ENCODE measurements around the gene ESR1. TPM values are rescaled to one million over a fixed set of nuclear protein-coding genes. Genes with fewer than 3 reads are reported as not detected.

The ESR1 gene
- total and polyA plus RNA-seq, 4 donors, result 0.05 to 16.1 (median 6.3) TPM

DNA sequence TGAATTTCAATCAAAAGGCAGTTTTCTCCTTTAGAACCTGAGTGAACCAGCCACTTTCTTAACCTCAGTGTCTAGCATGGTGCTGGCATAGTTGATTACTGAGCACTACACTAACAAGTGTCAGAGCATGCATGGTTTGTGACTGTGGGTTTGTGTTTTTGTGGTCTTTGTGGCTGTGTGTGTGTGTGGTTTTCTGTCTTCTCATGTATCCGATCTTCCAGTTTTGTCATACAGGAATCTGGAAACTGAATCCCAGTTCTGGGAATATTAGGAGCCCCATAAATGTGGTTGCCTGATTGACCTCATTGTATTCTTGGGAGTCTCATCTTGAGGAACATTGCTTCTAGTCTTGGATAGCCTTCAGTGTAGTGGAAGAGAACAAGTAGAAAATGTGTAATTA is 73.7 kb downstream of the ESR1 start:
- no peak overlapping the region for H3K9ac ChIP-seq (ENCODE audit: low read depth in 1 of 2, low read length in 2 of 2)
- peaks cover 4 to 17% (median 8%) of the 10 kb centered on the region in 4 donors for H3K36me3 ChIP-seq (ENCODE audit: control insufficient read depth in 4 of 4, insufficient read depth in 3 of 4, low read depth in 1 of 4, low read length in 3 of 4)
- 88% methylated on average over 1 of the region's 1 CpG for WGBS
- no peak for DNase-seq (ENCODE audit: low spot score)
- TF ChIP-seq MAX (IDR thresholded peaks at IDR 0.05) (no peak), TAF1 (conservative IDR thresholded peaks at IDR 0.05) (no peak), FOXA1 (IDR thresholded peaks at IDR 0.05) (no peak), FOXA2 (IDR thresholded peaks at IDR 0.05) (no peak), HNF4G (IDR thresholded peaks at IDR 0.05) (no peak), EGR1 (IDR thresholded peaks at IDR 0.05; ENCODE audit: low read depth in 2 of 2) (no peak), HNF4A (conservative IDR thresholded peaks at IDR 0.05) (no peak), RAD21 (IDR thresholded peaks at IDR 0.05) (no peak), ATF3 (IDR thresholded peaks at IDR 0.05) (no peak), NR2F2 (IDR thresholded peaks at IDR 0.05) (no peak), GABPA (IDR thresholded peaks at IDR 0.05 in 1 of 2, conservative IDR thresholded peaks at IDR 0.05 in 1 of 2) (no peak), SP1 (IDR thresholded peaks at IDR 0.05) (no peak), YY1 (IDR thresholded peaks at IDR 0.05) (no peak), JUND (IDR thresholded peaks at IDR 0.05) (no peak)
- TF ChIP-seq, protein P1, sequence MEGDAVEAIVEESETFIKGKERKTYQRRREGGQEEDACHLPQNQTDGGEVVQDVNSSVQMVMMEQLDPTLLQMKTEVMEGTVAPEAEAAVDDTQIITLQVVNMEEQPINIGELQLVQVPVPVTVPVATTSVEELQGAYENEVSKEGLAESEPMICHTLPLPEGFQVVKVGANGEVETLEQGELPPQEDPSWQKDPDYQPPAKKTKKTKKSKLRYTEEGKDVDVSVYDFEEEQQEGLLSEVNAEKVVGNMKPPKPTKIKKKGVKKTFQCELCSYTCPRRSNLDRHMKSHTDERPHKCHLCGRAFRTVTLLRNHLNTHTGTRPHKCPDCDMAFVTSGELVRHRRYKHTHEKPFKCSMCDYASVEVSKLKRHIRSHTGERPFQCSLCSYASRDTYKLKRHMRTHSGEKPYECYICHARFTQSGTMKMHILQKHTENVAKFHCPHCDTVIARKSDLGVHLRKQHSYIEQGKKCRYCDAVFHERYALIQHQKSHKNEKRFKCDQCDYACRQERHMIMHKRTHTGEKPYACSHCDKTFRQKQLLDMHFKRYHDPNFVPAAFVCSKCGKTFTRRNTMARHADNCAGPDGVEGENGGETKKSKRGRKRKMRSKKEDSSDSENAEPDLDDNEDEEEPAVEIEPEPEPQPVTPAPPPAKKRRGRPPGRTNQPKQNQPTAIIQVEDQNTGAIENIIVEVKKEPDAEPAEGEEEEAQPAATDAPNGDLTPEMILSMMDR (IDR thresholded peaks at IDR 0.05; ENCODE audit: low read depth, low read length, missing input control), result no peak
- TF ChIP-seq, protein P2, sequence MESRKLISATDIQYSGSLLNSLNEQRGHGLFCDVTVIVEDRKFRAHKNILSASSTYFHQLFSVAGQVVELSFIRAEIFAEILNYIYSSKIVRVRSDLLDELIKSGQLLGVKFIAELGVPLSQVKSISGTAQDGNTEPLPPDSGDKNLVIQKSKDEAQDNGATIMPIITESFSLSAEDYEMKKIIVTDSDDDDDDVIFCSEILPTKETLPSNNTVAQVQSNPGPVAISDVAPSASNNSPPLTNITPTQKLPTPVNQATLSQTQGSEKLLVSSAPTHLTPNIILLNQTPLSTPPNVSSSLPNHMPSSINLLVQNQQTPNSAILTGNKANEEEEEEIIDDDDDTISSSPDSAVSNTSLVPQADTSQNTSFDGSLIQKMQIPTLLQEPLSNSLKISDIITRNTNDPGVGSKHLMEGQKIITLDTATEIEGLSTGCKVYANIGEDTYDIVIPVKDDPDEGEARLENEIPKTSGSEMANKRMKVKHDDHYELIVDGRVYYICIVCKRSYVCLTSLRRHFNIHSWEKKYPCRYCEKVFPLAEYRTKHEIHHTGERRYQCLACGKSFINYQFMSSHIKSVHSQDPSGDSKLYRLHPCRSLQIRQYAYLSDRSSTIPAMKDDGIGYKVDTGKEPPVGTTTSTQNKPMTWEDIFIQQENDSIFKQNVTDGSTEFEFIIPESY (IDR thresholded peaks at IDR 0.05), result no peak
- TF ChIP-seq, protein P3, sequence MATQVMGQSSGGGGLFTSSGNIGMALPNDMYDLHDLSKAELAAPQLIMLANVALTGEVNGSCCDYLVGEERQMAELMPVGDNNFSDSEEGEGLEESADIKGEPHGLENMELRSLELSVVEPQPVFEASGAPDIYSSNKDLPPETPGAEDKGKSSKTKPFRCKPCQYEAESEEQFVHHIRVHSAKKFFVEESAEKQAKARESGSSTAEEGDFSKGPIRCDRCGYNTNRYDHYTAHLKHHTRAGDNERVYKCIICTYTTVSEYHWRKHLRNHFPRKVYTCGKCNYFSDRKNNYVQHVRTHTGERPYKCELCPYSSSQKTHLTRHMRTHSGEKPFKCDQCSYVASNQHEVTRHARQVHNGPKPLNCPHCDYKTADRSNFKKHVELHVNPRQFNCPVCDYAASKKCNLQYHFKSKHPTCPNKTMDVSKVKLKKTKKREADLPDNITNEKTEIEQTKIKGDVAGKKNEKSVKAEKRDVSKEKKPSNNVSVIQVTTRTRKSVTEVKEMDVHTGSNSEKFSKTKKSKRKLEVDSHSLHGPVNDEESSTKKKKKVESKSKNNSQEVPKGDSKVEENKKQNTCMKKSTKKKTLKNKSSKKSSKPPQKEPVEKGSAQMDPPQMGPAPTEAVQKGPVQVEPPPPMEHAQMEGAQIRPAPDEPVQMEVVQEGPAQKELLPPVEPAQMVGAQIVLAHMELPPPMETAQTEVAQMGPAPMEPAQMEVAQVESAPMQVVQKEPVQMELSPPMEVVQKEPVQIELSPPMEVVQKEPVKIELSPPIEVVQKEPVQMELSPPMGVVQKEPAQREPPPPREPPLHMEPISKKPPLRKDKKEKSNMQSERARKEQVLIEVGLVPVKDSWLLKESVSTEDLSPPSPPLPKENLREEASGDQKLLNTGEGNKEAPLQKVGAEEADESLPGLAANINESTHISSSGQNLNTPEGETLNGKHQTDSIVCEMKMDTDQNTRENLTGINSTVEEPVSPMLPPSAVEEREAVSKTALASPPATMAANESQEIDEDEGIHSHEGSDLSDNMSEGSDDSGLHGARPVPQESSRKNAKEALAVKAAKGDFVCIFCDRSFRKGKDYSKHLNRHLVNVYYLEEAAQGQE (IDR thresholded peaks at IDR 0.05), result no peak
- no peak overlapping the region for H3K27ac ChIP-seq (ENCODE audit: low read depth in 1 of 2, low read length in 2 of 2)
- H3K4me1 ChIP-seq (ENCODE audit: control insufficient read depth in 4 of 4, insufficient read depth in 4 of 4, low read length in 3 of 4), result peaks cover 5 to 9% (median 7%) of the 10 kb centered on the region in 4 donors
- no peak overlapping the region for H3K4me3 ChIP-seq (ENCODE audit: low read depth in 1 of 3, low read length in 3 of 3)
- H3K9me3 ChIP-seq (ENCODE audit: control insufficient read depth in 4 of 4, low read length in 3 of 4), result no peaks in the 10 kb centered on the region
- H3K27me3 ChIP-seq (ENCODE audit: control insufficient read depth in 4 of 4, insufficient read depth in 4 of 4, low read length in 3 of 4), result no peaks in the 10 kb centered on the region
